HEK293 (cell line): Measurements from ENCODE around the gene DDR1.
"Not testable (repeated sequence)": the region's sequence is repeated elsewhere in the genome, so short reads cannot be mapped to it uniquely, and the experiment has no call there.

ENCODE experiments used
- CTCF ChIA-PET: fragments of 350-600 bp; formaldehyde crosslinking; extraction: SDS; loops from one replicate; lab custom pipeline; 2021; ENCODE audit warnings: antibody characterized with exemption; lab: Yijun Ruan, JAX
- POLR2A ChIA-PET: fragments of 300-600 bp; formaldehyde crosslinking; extraction: SDS; loops from one replicate; lab custom pipeline; 2020; ENCODE audit warnings: antibody characterized with exemption, inconsistent platforms; lab: Yijun Ruan, JAX
- H3K27ac ChIP-seq: fragments of 200-500 bp; sonication (Bioruptor generic); 2 replicates; pipeline ENCODE4 v1.5.1; 2014; ENCODE audit warnings: low read depth, low read length, control low read depth, inconsistent platforms; ENCODE audit errors: extremely low read depth
- H3K36me3 ChIP-seq, 2 experiments: fragments of 200-500 bp in 1 of 2; sonication (Bioruptor generic) in 1 of 2; 1 replicate in 1 of 2; 2 replicates in 1 of 2; pipeline ENCODE4 v1.5.1; 2014 to 2017; ENCODE audit warnings: inconsistent platforms in 2 of 2, low read length in 2 of 2; ENCODE audit not compliant: control insufficient read depth in 2 of 2, insufficient read depth in 1 of 2
- H3K4me1 ChIP-seq: fragments of 200-500 bp; sonication (Bioruptor generic); 2 replicates; pipeline ENCODE4 v1.5.1; 2014; ENCODE audit warnings: mild to moderate bottlenecking, low read length, inconsistent platforms; ENCODE audit not compliant: control insufficient read depth, insufficient read depth
- H3K4me3 ChIP-seq: 2 replicates; pipeline ENCODE4 v1.5.1; 2011; ENCODE audit warnings: low read depth, mild to moderate bottlenecking, control low read depth, low read length, moderate library complexity
- H3K9me3 ChIP-seq: fragments of 200-500 bp; sonication (Bioruptor generic); 2 replicates; pipeline ENCODE4 v1.5.1; 2014; ENCODE audit warnings: low read depth, low read length, inconsistent platforms; ENCODE audit not compliant: control insufficient read depth, insufficient read depth
- FEZF1 ChIP-seq: fragments of 450-650 bp; formaldehyde crosslinking; IDR thresholded peaks from 2 replicates; pipeline ENCODE4 v1.5.1; 2016; ENCODE audit warnings: missing biosample characterization, missing genetic modification characterization
- MZF1 ChIP-seq: fragments of 450-650 bp; formaldehyde crosslinking; IDR thresholded peaks from 2 replicates; pipeline ENCODE4 v1.5.1; 2017; ENCODE audit warnings: missing biosample characterization, missing genetic modification characterization, borderline replicate concordance
- OSR2 ChIP-seq: fragments of 450-650 bp; formaldehyde crosslinking; IDR thresholded peaks from 2 replicates; pipeline ENCODE4 v1.5.1; 2016; ENCODE audit warnings: missing biosample characterization, missing genetic modification characterization
- WT1 ChIP-seq: fragments of 450-650 bp; formaldehyde crosslinking; IDR thresholded peaks from 2 replicates; pipeline ENCODE4 v1.5.1; 2016; ENCODE audit warnings: missing biosample characterization, missing genetic modification characterization
- YY1 ChIP-seq: fragments of 450-650 bp; formaldehyde crosslinking; IDR thresholded peaks from 2 replicates; pipeline ENCODE4 v1.5.1; 2018; ENCODE audit warnings: missing biosample characterization, missing genetic modification characterization
- ZBTB20 ChIP-seq: fragments of 450-650 bp; formaldehyde crosslinking; IDR thresholded peaks from 2 replicates; pipeline ENCODE4 v1.5.1; 2016; ENCODE audit warnings: missing biosample characterization, missing genetic modification characterization
- ZNF423 ChIP-seq: fragments of 450-650 bp; formaldehyde crosslinking; IDR thresholded peaks from 2 replicates; pipeline ENCODE4 v1.5.1; 2016; ENCODE audit warnings: missing biosample characterization, missing genetic modification characterization
- ZNF433 ChIP-seq: fragments of 450-650 bp; formaldehyde crosslinking; IDR thresholded peaks from 2 replicates; pipeline ENCODE4 v1.5.1; 2016; ENCODE audit warnings: missing biosample characterization, missing genetic modification characterization, low read depth
- ZNF585B ChIP-seq: fragments of 450-650 bp; formaldehyde crosslinking; IDR thresholded peaks from 2 replicates; pipeline ENCODE4 v1.5.1; 2016; ENCODE audit warnings: missing biosample characterization, missing genetic modification characterization
- ZNF610 ChIP-seq: fragments of 450-650 bp; formaldehyde crosslinking; IDR thresholded peaks from 2 replicates; pipeline ENCODE4 v1.5.1; 2016; ENCODE audit warnings: missing biosample characterization, missing genetic modification characterization, borderline replicate concordance
- ZNF701 ChIP-seq: fragments of 450-650 bp; formaldehyde crosslinking; IDR thresholded peaks from 2 replicates; pipeline ENCODE4 v1.5.1; 2016; ENCODE audit warnings: missing biosample characterization, missing genetic modification characterization
- ZNF768 ChIP-seq: fragments of 450-650 bp; formaldehyde crosslinking; IDR thresholded peaks from 2 replicates; pipeline ENCODE4 v1.5.1; 2018; ENCODE audit warnings: missing biosample characterization, mild to moderate bottlenecking, missing genetic modification characterization
- ZNF776 ChIP-seq: fragments of 450-650 bp; formaldehyde crosslinking; IDR thresholded peaks from 2 replicates; pipeline ENCODE4 v1.5.0; 2017; ENCODE audit warnings: missing biosample characterization, missing genetic modification characterization, borderline replicate concordance
- ZNF792 ChIP-seq: fragments of 450-650 bp; formaldehyde crosslinking; IDR thresholded peaks from 2 replicates; pipeline ENCODE4 v1.5.1; 2016; ENCODE audit warnings: missing biosample characterization, missing genetic modification characterization
- ZSCAN30 ChIP-seq: fragments of 450-650 bp; IDR thresholded peaks from 2 replicates; pipeline ENCODE4 v1.5.1; 2018; ENCODE audit warnings: missing biosample characterization, mild to moderate bottlenecking, missing genetic modification characterization, moderate library complexity
- ZXDB ChIP-seq: fragments of 450-650 bp; formaldehyde crosslinking; IDR thresholded peaks from 2 replicates; pipeline ENCODE4 v1.5.1; 2016; ENCODE audit warnings: missing biosample characterization, missing genetic modification characterization
- TF ChIP-seq, protein P1 (sequence below): fragments of 450-650 bp; formaldehyde crosslinking; IDR thresholded peaks from 2 replicates; pipeline ENCODE4 v1.5.1; 2016; ENCODE audit warnings: missing biosample characterization, missing genetic modification characterization
- TF ChIP-seq, protein P2 (sequence below): fragments of 450-650 bp; formaldehyde crosslinking; IDR thresholded peaks from 2 replicates; pipeline ENCODE4 v1.5.1; 2017; ENCODE audit warnings: missing biosample characterization, mild to moderate bottlenecking, missing genetic modification characterization, moderate library complexity
- TF ChIP-seq, protein P3 (sequence below): IDR thresholded peaks from 2 replicates; pipeline ENCODE4 v1.6.1; 2011; ENCODE audit warnings: mild to moderate bottlenecking, low read depth, low read length, borderline replicate concordance
- TF ChIP-seq, protein P4 (sequence below): fragments of 450-650 bp; formaldehyde crosslinking; IDR thresholded peaks from 2 replicates; pipeline ENCODE4 v1.5.1; 2017; ENCODE audit warnings: missing biosample characterization, missing genetic modification characterization

DDR1 gene

DNA sequence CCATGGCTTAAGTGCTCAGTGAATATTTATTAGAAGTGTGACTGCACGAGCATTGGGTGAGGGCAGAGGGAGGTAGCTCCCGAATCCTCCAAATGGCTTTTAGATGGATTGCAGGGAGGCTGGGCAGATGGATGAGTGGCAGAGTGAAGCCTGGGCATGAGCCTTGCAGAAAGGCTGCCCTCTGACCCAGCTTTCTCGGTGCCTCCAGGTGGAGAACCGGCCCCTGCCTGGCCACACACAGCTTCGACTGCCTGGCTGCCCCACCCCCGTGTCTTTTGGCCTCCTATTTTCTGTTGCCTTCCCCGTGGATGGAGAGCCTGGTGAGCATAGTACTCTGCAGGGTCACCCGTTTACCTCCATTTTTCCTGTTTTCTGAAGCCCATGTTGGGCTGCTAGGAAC lies 33.2 kb downstream of the DDR1 start:
- Histone ChIP-seq H3K27ac (no peak overlapping the region), H3K4me3 (no peak overlapping the region), H3K4me1 (peaks cover 6% of the 10 kb centered on the region), H3K36me3 (peaks cover 35 to 83% of the 10 kb centered on the region in 2 experiments), H3K9me3 (no peaks in the 10 kb centered on the region)
- POLR2A ChIA-PET: no interaction called here
- CTCF ChIA-PET: interaction anchor here (0.7 to 9.9 kb wide), 8 partner anchors 24 to 229 kb away, joined by 3 to 206 read pairs (median 50); no protein-coding TSS in a partner anchor
- no peak for TF ChIP-seq ZNF423 (tag by site-specific recombination)

DNA sequence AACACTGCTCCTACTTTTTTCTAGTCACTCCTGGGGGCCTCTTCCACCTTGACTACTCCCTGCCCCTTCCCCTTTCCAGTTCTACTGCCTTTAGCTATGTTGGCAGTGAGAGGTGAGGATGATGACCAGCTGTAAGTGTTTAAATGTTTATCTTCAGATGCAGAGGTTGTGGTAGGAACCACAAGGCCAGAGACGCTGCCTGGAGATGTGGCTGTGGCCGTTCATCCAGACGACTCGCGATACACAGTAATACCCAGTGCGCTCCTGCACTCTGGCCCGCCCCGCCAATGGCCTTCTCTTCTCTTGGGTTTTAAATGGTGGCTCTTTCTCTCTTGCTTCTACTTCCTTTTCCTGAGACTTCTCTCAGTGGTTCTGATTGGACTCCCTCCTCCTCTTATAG lies 34.4 kb downstream of the DDR1 start:
- no peak for TF ChIP-seq ZNF776 (tag by site-specific recombination)
- no peak for TF ChIP-seq ZNF701 (tag by site-specific recombination)
- TF ChIP-seq ZBTB20 (tag by site-specific recombination): no peak
- Histone ChIP-seq H3K27ac (no peak overlapping the region), H3K9me3 (no peaks in the 10 kb centered on the region), H3K36me3 (peaks cover 35 to 83% of the 10 kb centered on the region in 2 experiments), H3K4me3 (no peak overlapping the region), H3K4me1 (peaks cover 6% of the 10 kb centered on the region)
- ChIA-PET CTCF (interaction anchor here (0.6 to 9.9 kb wide), 9 partner anchors 24 to 188 kb away, joined by 3 to 206 read pairs (median 4); no protein-coding TSS in a partner anchor), POLR2A (interaction anchor here (1.8 kb wide), 1 partner anchor 9 kb away, joined by 5 read pairs; no protein-coding TSS in a partner anchor)

DNA sequence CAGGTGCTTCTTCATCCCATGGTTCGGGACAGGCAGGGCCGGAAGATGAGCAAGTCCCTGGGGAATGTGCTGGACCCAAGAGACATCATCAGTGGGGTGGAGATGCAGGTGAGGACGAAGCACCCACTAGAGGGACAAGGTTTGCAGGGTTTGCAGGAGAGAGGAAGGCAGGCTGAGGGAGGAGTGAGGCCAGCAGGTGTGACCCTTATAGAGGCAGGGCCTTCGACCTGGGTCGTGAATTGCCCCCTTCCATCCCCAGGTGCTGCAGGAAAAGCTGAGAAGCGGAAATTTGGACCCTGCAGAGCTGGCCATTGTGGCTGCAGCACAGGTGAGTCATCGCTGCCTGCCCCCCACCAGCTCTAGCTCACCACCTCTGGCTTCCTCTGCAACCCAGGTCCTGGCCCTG lies 38.1 kb downstream of the DDR1 start:
- Histone ChIP-seq H3K4me1 (no peaks in the 10 kb centered on the region), H3K27ac (no peak overlapping the region), H3K36me3 (peaks cover 32 to 93% of the 10 kb centered on the region in 2 experiments), H3K4me3 (no peak overlapping the region), H3K9me3 (no peaks in the 10 kb centered on the region)
- ChIA-PET CTCF (interaction anchor here (0.6 to 1.5 kb wide), 2 partner anchors 157 to 165 kb away, joined by 4 read pairs; no protein-coding TSS in a partner anchor), POLR2A (no interaction called here)
- TF ChIP-seq ZNF792: no peak
- TF ChIP-seq ZNF585B: no peak
- TF ChIP-seq ZNF433 (tag by site-specific recombination): no peak
- TF ChIP-seq ZXDB (tag by site-specific recombination): no peak
- TF ChIP-seq, protein P1, sequence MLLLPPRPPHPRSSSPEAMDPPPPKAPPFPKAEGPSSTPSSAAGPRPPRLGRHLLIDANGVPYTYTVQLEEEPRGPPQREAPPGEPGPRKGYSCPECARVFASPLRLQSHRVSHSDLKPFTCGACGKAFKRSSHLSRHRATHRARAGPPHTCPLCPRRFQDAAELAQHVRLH (tag by site-specific recombination): no peak
- TF ChIP-seq MZF1: no peak
- TF ChIP-seq FEZF1 (tag by site-specific recombination): no peak
- TF ChIP-seq, protein P2, sequence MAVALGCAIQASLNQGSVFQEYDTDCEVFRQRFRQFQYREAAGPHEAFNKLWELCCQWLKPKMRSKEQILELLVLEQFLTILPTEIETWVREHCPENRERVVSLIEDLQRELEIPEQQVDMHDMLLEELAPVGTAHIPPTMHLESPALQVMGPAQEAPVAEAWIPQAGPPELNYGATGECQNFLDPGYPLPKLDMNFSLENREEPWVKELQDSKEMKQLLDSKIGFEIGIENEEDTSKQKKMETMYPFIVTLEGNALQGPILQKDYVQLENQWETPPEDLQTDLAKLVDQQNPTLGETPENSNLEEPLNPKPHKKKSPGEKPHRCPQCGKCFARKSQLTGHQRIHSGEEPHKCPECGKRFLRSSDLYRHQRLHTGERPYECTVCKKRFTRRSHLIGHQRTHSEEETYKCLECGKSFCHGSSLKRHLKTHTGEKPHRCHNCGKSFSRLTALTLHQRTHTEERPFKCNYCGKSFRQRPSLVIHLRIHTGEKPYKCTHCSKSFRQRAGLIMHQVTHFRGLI: no peak

DNA sequence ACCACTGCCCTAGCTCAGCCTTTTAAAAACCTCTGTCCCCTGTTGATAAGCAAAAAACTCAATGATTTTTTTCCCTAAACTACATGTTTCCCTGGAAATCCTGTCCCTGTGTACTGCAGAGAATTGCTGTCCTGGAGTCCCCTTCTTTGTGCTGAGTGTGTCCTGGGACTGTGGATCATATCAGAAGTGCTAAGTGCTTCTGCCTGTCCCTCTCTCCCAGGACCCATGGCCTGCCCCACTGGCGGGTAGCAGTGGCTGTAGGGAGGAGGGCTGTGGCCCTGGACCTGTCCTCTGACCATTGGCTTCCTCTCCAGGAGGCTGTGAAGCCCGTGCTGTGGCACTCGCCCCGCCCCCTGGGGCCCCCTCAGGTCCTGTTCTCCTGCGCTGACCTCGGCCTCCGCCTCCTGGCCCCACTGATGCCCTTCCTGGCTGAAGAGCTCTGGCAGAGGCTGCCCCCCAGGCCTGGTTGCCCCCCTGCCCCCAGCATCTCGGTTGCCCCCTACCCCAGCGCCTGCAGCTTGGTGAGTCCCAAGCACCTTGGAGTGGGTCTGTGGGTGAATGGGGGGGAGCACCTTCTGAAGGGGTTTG lies 39.8 kb downstream of the DDR1 start:
- not testable (repeated sequence) for H3K27ac ChIP-seq, H3K4me1 ChIP-seq, H3K9me3 ChIP-seq, H3K4me3 ChIP-seq
- ChIA-PET CTCF (interaction anchor here (0.6 to 2.9 kb wide), 3 partner anchors 8 to 511 kb away, joined by 4 to 15 read pairs (median 5); partner anchors contain the start of gene VARS2), POLR2A (interaction anchor here (1.6 kb wide), 1 partner anchor 10 kb away, joined by 3 read pairs; the partner anchor contains the start of gene VARS2)
- H3K36me3 ChIP-seq: peaks cover 22 to 89% of the 10 kb centered on the region in 2 experiments

DNA sequence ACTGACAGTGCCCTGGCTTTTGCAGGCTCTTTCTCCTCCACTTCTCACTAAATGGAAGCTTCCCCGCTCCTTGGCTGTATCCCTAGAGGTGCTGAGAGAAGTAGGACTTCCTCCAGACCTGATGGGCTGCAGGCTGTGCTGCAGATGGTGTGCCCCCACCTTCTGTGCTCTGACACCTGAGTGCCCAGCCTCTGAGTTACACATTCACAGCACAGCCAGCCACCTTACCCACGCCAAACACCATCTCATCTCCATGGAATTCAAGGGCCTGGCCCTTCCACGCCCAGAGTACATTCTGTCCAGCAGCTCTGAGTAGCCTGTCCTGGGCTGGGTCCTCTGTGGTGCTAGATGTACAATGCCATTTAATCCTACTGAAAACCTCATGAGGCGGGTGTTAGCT lies 42.3 kb downstream of the DDR1 start:
- H3K9me3 ChIP-seq: no peaks in the 10 kb centered on the region
- no peak overlapping the region for H3K27ac ChIP-seq
- no peak overlapping the region for H3K4me3 ChIP-seq
- ChIA-PET CTCF (interaction anchor here (0.9 to 2.9 kb wide), 4 partner anchors 11 to 212 kb away, joined by 3 to 15 read pairs (median 4); partner anchors contain the start of gene PSORS1C2), POLR2A (interaction anchor here (0.6 to 1.5 kb wide), 4 partner anchors 11 to 312 kb away, joined by 3 to 7 read pairs (median 4); partner anchors contain the start of gene MUC21)
- H3K36me3 ChIP-seq: peaks cover 10 to 64% of the 10 kb centered on the region in 2 experiments; a peak in 2 of 3 replicates
- no peaks in the 10 kb centered on the region for H3K4me1 ChIP-seq
- TF ChIP-seq ZSCAN30 (tag by site-specific recombination) (no peak), YY1 (no peak), ZNF610 (tag by site-specific recombination) (no peak), OSR2 (no peak), WT1 (tag by site-specific recombination) (no peak), ZNF768 (tag by site-specific recombination) (no peak)
- TF ChIP-seq, protein P3, sequence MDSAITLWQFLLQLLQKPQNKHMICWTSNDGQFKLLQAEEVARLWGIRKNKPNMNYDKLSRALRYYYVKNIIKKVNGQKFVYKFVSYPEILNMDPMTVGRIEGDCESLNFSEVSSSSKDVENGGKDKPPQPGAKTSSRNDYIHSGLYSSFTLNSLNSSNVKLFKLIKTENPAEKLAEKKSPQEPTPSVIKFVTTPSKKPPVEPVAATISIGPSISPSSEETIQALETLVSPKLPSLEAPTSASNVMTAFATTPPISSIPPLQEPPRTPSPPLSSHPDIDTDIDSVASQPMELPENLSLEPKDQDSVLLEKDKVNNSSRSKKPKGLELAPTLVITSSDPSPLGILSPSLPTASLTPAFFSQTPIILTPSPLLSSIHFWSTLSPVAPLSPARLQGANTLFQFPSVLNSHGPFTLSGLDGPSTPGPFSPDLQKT: no peak
- TF ChIP-seq, protein P4, sequence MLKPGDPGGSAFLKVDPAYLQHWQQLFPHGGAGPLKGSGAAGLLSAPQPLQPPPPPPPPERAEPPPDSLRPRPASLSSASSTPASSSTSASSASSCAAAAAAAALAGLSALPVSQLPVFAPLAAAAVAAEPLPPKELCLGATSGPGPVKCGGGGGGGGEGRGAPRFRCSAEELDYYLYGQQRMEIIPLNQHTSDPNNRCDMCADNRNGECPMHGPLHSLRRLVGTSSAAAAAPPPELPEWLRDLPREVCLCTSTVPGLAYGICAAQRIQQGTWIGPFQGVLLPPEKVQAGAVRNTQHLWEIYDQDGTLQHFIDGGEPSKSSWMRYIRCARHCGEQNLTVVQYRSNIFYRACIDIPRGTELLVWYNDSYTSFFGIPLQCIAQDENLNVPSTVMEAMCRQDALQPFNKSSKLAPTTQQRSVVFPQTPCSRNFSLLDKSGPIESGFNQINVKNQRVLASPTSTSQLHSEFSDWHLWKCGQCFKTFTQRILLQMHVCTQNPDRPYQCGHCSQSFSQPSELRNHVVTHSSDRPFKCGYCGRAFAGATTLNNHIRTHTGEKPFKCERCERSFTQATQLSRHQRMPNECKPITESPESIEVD: no peak
